Ovary (tissue), 9 donors: ENCODE results near the gene ZNF616. TPM values are rescaled to one million over a fixed set of nuclear protein-coding genes. Genes with fewer than 3 reads are reported as not detected.

Experiments used
- DNase-seq, 5 donors: peaks; one replicate each; pipeline ENCODE4 v3.0.0-alpha.2; 2019 to 2020
- H3K27ac ChIP-seq, 2 donors: fragments of 200-600 bp; one replicate each; pipeline versions ENCODE4 v1.5.1 to v1.8.0; 2019 to 2022
- H3K27me3 ChIP-seq: fragments of 200-600 bp; one replicate; pipeline ENCODE4 v1.8.0; 2022
- H3K36me3 ChIP-seq: fragments of 200-600 bp; sonication (generic); one replicate; pipeline ENCODE4 v1.5.1; 2019
- H3K4me1 ChIP-seq: one replicate; pipeline ENCODE4 v1.8.1; 2013; ENCODE audit warnings: mild to moderate bottlenecking, moderate library complexity; ENCODE audit not compliant: insufficient read depth
- H3K4me3 ChIP-seq: fragments of 200-600 bp; sonication (generic); one replicate; pipeline ENCODE4 v1.5.1; 2017
- H3K9me3 ChIP-seq, 2 donors: fragments of 200-600 bp in 1 of 2; sonication (generic) in 1 of 2; one replicate each; pipeline versions ENCODE4 v1.5.1 to v1.8.1; 2013 to 2019; ENCODE audit warnings: mild to moderate bottlenecking in 1 of 2, moderate library complexity in 1 of 2
- CTCF ChIP-seq, 3 donors: fragments of 450-650 bp in 2 of 3; fragments of 200-600 bp in 1 of 3; IDR thresholded peaks; one replicate each; pipeline versions ENCODE4 v1.5.1 to v1.8.0; 2016 to 2022; ENCODE audit warnings: antibody characterized with exemption in 3 of 3, mild to moderate bottlenecking in 1 of 3
- EP300 ChIP-seq: sonication (generic); formaldehyde crosslinking; IDR thresholded peaks from one replicate; pipeline ENCODE4 v1.6.1; 2017; ENCODE audit warnings: antibody characterized with exemption
- POLR2A ChIP-seq: fragments of 450-650 bp; IDR thresholded peaks from one replicate; pipeline ENCODE4 v1.6.1; 2017; ENCODE audit warnings: antibody characterized with exemption, mild to moderate bottlenecking, moderate library complexity
- WGBS, 3 donors: extraction: QIAGEN DNeasy Blood & Tissue Kit in 1 of 3; methylation state at CpG; one replicate each; pipeline versions ENCODE4 v1.1.5 to v1.1.7; 2013 to 2017; 5-methylcytosine and 5-hydroxymethylcytosine counted together
- intact Hi-C, 4 donors: fragments of 100-400 bp; cut with DNase I; formaldehyde crosslinking; loops; one replicate each; pipeline versions ENCODE4 v1.11.0 to v1.15.1; 2022 to 2023
- polyA plus RNA-seq, 2 donors: library from polyadenylated mRNA; stranded (reverse); fragments of 200-250 nt in 1 of 2; fragments of 350-450 nt in 1 of 2; fragmentation: Illumina TruSeq in 1 of 2; extraction: RNeasy Lipid Tissue Mini Kit (QIAGEN cat#74804) in 1 of 2; gene quantifications; one replicate each; pipeline ENCODE4 v1.2.3, GENCODE V29; 2013 to 2014
- total RNA-seq, 7 donors: library from RNA; depleted of rRNA in 2 of 7; stranded (reverse); fragments of >200 nt in 2 of 7; fragmentation: NEBNext Ultra II Directional in 3 of 7; extraction: Animal tissue kit (Norgen Biotek cat#: 25700) in 3 of 7; gene quantifications; one replicate each; pipeline versions ENCODE4 v1.1.0 to v1.2.4, GENCODE V29; 2016 to 2023
- donor health status: DM: no; HTN: no; CAD: no; lungs with moderate emphysema.
- donor health status: DM: no; HTN: no; CAD: no.
- donor health status: Bipolar disorder and iron deficiency.
- donor health status: DM: yes; HTN: yes; CAD: no.
- donor health status: DM: no; HTN: no; CAD: no.
- donor health status: DM: yes; HTN: yes; CAD: no.

ZNF616 gene
- total and polyA plus RNA-seq, 9 donors: 4.5 to 22.3 (median 14.0) TPM

GRCh38 chr19:52095172-52096014 is 44.3 kb downstream of the ZNF616 start, which contains the start of gene ZNF841:
ZNF841 (minus strand) TSS chr19:52095765; CDS start chr19:52084801, 10,964 bp downstream.
- peak within 1 kb of the TSS; percentile 86 for H3K4me3 ChIP-seq
- intact Hi-C loops: no loop called here
- H3K27me3 ChIP-seq: no peaks in the 10 kb centered on the region
- TF ChIP-seq POLR2A (peak; percentile 29), EP300 (no peak)
- H3K36me3 ChIP-seq: no peaks in the 10 kb centered on the region
- H3K9me3 ChIP-seq: peaks cover 0 to 14% of the 10 kb centered on the region in 2 donors
- H3K4me1 ChIP-seq: peaks cover 6% of the 10 kb centered on the region
- H3K27ac ChIP-seq: peak within 1 kb of the TSS in 1 of 2 donors; percentile 16
- 0 to 1% (median 0%) methylated on average over 59 of the region's 59 CpGs for WGBS, 3 donors
- peak; percentile 97 to 98 (median 98) for DNase-seq

GRCh38 chr19:52094526-52095130 is 45.1 kb downstream of the ZNF616 start:
- H3K27me3 ChIP-seq: no peaks in the 10 kb centered on the region
- intact Hi-C loops: no loop called here
- TF ChIP-seq POLR2A (no peak), CTCF (IDR thresholded peaks at IDR 0.05) (no peak), EP300 (no peak)

GRCh38 chr19:52086481-52086880 is 53.3 kb downstream of the ZNF616 start:
- intact Hi-C loops: no loop called here
- TF ChIP-seq CTCF (IDR thresholded peaks at IDR 0.05): no peak
- TF ChIP-seq POLR2A: no peak
- TF ChIP-seq EP300: no peak

More at GRCh38 chr19:52094526-52095130, 45.1 kb downstream of the ZNF616 start:
- H3K9me3 ChIP-seq: peaks cover 0 to 17% of the 10 kb centered on the region in 2 donors
- no peak overlapping the region for H3K27ac ChIP-seq
- H3K4me1 ChIP-seq: peaks cover 6% of the 10 kb centered on the region
- no peaks in the 10 kb centered on the region for H3K36me3 ChIP-seq
- 1 to 2% (median 2%) methylated on average over 12 of the region's 12 CpGs for WGBS, 3 donors
- peak overlapping the region; percentile 86 for H3K4me3 ChIP-seq
- DNase-seq: no peak

GRCh38 chr19:52070496-52070895 is 69.2 kb downstream of the ZNF616 start:
- Histone ChIP-seq H3K4me1 (no peaks in the 10 kb centered on the region), H3K4me3 (no peak overlapping the region), H3K9me3 (peaks cover 3 to 70% of the 10 kb centered on the region in 2 donors), H3K27ac (no peak overlapping the region), H3K27me3 (no peaks in the 10 kb centered on the region), H3K36me3 (no peaks in the 10 kb centered on the region)
- no peak for DNase-seq
- TF ChIP-seq POLR2A (no peak), CTCF (IDR thresholded peaks at IDR 0.05) (no peak), EP300 (no peak)
- WGBS, 3 donors: 87 to 90% (median 87%) methylated on average over 5 of the region's 5 CpGs
- intact Hi-C loops: no loop called here

More at GRCh38 chr19:52086481-52086880, 53.3 kb downstream of the ZNF616 start:
- H3K27me3 ChIP-seq: no peaks in the 10 kb centered on the region
- no peak overlapping the region for H3K27ac ChIP-seq
- H3K36me3 ChIP-seq: no peaks in the 10 kb centered on the region
- no peaks in the 10 kb centered on the region for H3K4me1 ChIP-seq
- peaks cover 0 to 25% of the 10 kb centered on the region in 2 donors for H3K9me3 ChIP-seq
- no peak for DNase-seq
- no peak overlapping the region for H3K4me3 ChIP-seq
